Fibroblast of skin of back (primary cell): ENCODE measurements around the gene NRG3.

ENCODE experiments used
- DNase-seq: peaks from one replicate; pipeline ENCODE4 v3.0.0-alpha.2; 2013

NRG3 gene

GRCh38 chr10:82692458-82692857 lies 817.5 kb downstream of the NRG3 start:
- DNase-seq = no peak

GRCh38 chr10:82721831-82722230 lies 846.8 kb downstream of the NRG3 start:
- no peak for DNase-seq

- no peak for DNase-seq
Observed at GRCh38 chr10:82722273-82722672, 847.3 kb downstream of the NRG3 start.

GRCh38 chr10:82736305-82736704 lies 861.3 kb downstream of the NRG3 start:
- no peak for DNase-seq

GRCh38 chr10:82737549-82737948 lies 862.6 kb downstream of the NRG3 start:
- no peak for DNase-seq

- DNase-seq = no peak
Observed at GRCh38 chr10:82738592-82738991, 863.6 kb downstream of the NRG3 start.

- DNase-seq = peak; percentile 85
Observed at GRCh38 chr10:82742478-82742877, 867.5 kb downstream of the NRG3 start.

- DNase-seq = no peak
Observed at GRCh38 chr10:82742898-82743297, 867.9 kb downstream of the NRG3 start.

GRCh38 chr10:82750538-82750937 lies 875.5 kb downstream of the NRG3 start:
- no peak for DNase-seq

- DNase-seq = no peak
Observed at GRCh38 chr10:82757397-82757796, 882.4 kb downstream of the NRG3 start.

- no peak for DNase-seq
Observed at GRCh38 chr10:82757901-82758300, 882.9 kb downstream of the NRG3 start.

- DNase-seq = no peak
Observed at GRCh38 chr10:82759050-82759449, 884.1 kb downstream of the NRG3 start.

GRCh38 chr10:82762641-82763040 lies 887.6 kb downstream of the NRG3 start:
- no peak for DNase-seq

GRCh38 chr10:82768040-82768439 lies 893.0 kb downstream of the NRG3 start:
- DNase-seq = no peak

- no peak for DNase-seq
Observed at GRCh38 chr10:82778908-82779307, 903.9 kb downstream of the NRG3 start.

GRCh38 chr10:82796510-82796909 lies 921.5 kb downstream of the NRG3 start:
- peak; percentile 14 for DNase-seq

- DNase-seq = peak; percentile 34
Observed at GRCh38 chr10:82801289-82801688, 926.3 kb downstream of the NRG3 start.

GRCh38 chr10:82811621-82812020 lies 936.6 kb downstream of the NRG3 start:
- peak; percentile 20 for DNase-seq

GRCh38 chr10:82813856-82814255 lies 938.9 kb downstream of the NRG3 start:
- no peak for DNase-seq

- no peak for DNase-seq
Observed at GRCh38 chr10:82814635-82815034, 939.6 kb downstream of the NRG3 start.

GRCh38 chr10:82815680-82816079 lies 940.7 kb downstream of the NRG3 start:
- no peak for DNase-seq

GRCh38 chr10:82817676-82818422 lies 942.9 kb downstream of the NRG3 start:
- no peak for DNase-seq

GRCh38 chr10:82821043-82821442 lies 946.0 kb downstream of the NRG3 start:
- DNase-seq = no peak

- peak; percentile 35 for DNase-seq
Observed at GRCh38 chr10:82826132-82826531, 951.1 kb downstream of the NRG3 start.

GRCh38 chr10:82827901-82828300 lies 952.9 kb downstream of the NRG3 start:
- peak; percentile 1 for DNase-seq
